Stimulated activated CD4-positive, alpha-beta T cell treated with anti-CD3 and anti-CD28 coated beads, Interleukin-15, amount 100 ng/mL, for 1 hour (primary cell): ENCODE measurements around the gene RRH.

Experiments used
- DNase-seq, 2 donors: peaks; one replicate each; pipeline ENCODE4 v3.0.0-alpha.2; 2020; ENCODE audit warnings: low read depth in 1 of 2, low spot score in 1 of 2

The RRH gene

DNA sequence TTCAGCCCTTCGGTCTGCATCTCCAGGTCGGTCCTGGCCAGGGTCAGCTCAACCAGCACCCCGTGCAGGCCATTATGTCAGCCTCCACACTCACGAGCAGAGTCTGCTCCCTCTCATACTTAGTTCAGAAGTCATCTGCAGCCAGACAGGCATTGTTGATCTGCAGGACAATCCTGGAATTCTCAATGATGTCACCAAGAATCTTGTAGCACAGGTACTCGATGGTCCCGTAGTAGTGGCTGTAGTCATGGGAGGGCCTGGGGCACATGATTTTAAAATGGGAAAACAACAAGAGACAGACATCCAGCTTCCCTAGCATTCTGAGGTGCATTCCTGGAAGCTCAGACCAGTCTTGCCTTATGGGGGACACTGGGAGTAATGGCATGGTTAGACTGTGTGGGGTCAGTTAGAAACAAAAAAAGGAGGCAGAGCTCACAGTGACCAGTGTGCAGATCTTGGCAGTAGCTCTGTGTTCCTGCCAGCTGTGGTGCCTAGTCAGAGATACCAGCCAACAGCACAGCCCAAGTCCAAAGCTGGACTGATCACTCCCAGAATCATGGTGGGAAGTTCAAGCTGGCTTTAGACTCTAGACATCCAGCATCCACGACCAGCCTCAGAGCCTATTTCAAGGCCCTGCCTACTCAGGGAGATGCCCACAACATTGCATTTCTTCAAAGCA lies 52.0 kb downstream of the RRH start:
- DNase-seq = no peak

DNA sequence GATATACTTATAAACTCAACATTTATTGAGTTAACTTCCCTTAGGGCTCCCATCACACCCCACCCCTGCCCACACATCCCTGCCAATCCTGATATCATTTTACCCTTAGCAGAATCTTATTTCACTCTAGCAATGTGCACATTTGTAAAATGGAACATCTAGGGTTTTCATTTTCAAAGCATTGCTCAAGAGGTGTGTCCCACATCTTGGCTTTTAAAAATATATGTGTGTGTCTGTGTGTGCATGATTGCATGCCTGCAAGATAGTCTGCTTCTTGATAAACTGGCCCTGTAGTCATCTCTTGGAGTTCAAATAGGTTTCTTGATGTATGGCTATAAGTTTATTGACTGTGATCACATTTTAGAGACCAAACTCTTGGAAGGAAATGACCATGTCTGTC lies 58.5 kb downstream of the RRH start:
- DNase-seq = no peak

DNA sequence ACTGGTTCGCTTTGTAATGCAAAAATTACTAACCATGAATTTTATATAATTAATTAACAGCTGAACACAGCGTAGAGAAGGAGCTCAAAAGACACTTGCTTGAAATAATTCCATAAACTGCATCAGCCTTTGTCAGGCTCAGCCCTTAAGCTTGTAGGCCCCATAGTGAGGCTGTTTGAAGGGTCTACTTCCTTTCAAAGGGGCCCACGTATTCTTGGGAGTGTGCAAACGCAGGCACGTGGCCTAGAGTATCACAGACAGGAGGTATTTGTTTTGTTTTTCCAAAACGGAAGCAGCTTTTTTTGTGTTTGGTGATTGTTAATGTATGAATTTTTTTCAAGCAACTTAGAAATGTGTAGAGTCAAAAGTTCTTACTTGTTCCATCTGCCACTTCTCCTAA lies 59.3 kb downstream of the RRH start:
- no peak for DNase-seq

DNA sequence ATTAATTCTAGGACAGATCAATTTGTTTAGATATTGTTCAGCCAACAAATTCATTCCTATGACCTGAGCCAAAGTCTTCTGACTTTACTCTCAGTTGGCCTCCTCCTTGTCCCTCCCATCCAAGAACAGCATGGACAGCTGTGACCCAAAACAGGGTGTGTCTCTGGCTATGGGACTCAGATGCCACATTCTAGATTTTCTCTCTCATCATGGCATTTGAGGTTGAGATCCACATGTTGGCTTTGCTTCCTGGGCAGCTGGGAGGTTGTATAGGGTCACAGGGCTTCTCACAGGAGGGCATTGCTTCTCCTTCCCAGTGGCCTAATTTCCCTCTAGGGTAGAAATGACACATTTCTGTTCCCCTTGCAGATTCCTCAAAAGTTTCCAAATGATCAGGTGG lies 62.3 kb downstream of the RRH start:
- DNase-seq = no peak
